ENCODE data around the gene WIF1. TPM values are rescaled to one million over a fixed set of nuclear protein-coding genes. Genes with fewer than 3 reads are reported as not detected.

Gene WIF1
- total RNA-seq, 4 donors from 2014 or later, result not detected

DNA sequence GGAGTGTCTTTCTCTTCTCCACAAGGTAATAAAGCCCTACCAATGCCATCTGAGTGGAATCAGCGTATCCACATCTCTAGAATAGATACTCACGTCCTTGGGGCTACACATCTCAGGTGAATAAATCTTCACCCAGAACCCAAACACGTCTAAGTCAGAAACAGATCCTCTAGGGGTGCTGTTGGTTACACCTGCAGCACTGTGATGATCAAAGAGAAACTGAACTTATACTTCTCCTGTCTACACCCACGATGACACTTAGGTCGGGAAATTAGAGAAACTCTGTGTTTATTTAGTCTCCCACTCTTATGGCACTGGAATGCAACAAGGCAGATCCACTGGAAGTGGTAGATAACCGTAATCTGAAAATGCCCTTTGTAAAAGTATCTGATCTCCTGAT is 46.2 kb downstream of the WIF1 start:
- peaks cover 9% of the 10 kb centered on the region for H3K27me3 ChIP-seq
- H3K4me1 ChIP-seq, result no peaks in the 10 kb centered on the region
- H3K9me3 ChIP-seq, result no peaks in the 10 kb centered on the region
- WGBS, 2 donors (ENCODE audit: low coverage in 1 of 2), result 55 to 68% methylated on average over 5 to 6 of the region's 6 CpGs
- no peak for TF ChIP-seq POLR2AphosphoS5 (IDR thresholded peaks at IDR 0.05)
- TF ChIP-seq POLR2A (IDR thresholded peaks at IDR 0.05), result no peak
- no peak for TF ChIP-seq EP300 (IDR thresholded peaks at IDR 0.05; ENCODE audit: low read depth)
- TF ChIP-seq CTCF (IDR thresholded peaks at IDR 0.05), result no peak
- no peak overlapping the region for H3K27ac ChIP-seq
- H3K4me3 ChIP-seq, result no peak overlapping the region
- no peak for DNase-seq
- H3K36me3 ChIP-seq, result no peaks in the 10 kb centered on the region
- in situ Hi-C loops (cut with MboI; ENCODE audit: low pct_ligation_motif_present in 1 of 4, low pct_unique_long_range_greater_than_20kb in 1 of 4, low sequenced_read_pairs in 3 of 4) (no loop called here), intact Hi-C loops (cut with DNase I; ENCODE audit: low total_unique reads) (no loop called here)

DNA sequence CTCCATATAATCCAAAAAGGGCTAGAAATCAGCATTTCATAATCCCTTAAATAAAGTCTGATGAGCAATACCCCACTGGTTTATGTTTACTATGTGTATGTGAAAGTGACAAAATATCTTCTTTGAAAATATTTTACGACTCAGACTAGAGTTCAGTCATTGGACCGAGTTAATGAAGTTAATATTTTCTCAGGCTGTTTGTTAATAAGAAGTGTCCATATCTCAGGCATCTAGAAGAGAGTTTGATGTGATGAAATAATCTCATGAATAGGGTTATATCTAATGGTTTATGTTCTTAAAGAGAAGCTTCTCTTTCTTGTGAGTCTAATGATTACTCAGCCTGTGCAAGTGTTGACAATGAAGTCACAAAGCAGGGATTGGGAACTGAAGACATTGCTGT is 51.8 kb downstream of the WIF1 start:
- Histone ChIP-seq H3K36me3 (no peaks in the 10 kb centered on the region), H3K27ac (no peak overlapping the region), H3K4me1 (no peaks in the 10 kb centered on the region), H3K27me3 (peaks cover 4% of the 10 kb centered on the region), H3K9me3 (no peaks in the 10 kb centered on the region), H3K4me3 (no peak overlapping the region)
- DNase-seq, result no peak
- intact Hi-C loops (cut with DNase I; ENCODE audit: low total_unique reads) (no loop called here), in situ Hi-C loops (cut with MboI; ENCODE audit: low pct_ligation_motif_present in 1 of 4, low pct_unique_long_range_greater_than_20kb in 1 of 4, low sequenced_read_pairs in 3 of 4) (no loop called here)
- no peak for TF ChIP-seq POLR2A (IDR thresholded peaks at IDR 0.05)
- TF ChIP-seq POLR2AphosphoS5 (IDR thresholded peaks at IDR 0.05), result no peak
- no peak for TF ChIP-seq EP300 (IDR thresholded peaks at IDR 0.05; ENCODE audit: low read depth)
- no peak for TF ChIP-seq CTCF (IDR thresholded peaks at IDR 0.05)
- 70 to 73% methylated on average over 2 of the region's 2 CpGs for WGBS, 2 donors (ENCODE audit: low coverage in 1 of 2)

- WGBS, 2 donors (ENCODE audit: low coverage in 1 of 2), result 81 to 83% methylated on average over 5 to 8 of the region's 8 CpGs
- Histone ChIP-seq H3K27me3 (no peaks in the 10 kb centered on the region), H3K27ac (no peak overlapping the region), H3K4me3 (no peak overlapping the region), H3K4me1 (no peaks in the 10 kb centered on the region), H3K36me3 (no peaks in the 10 kb centered on the region), H3K9me3 (no peaks in the 10 kb centered on the region)
- DNase-seq, result no peak
- in situ Hi-C loops (cut with MboI; ENCODE audit: low pct_ligation_motif_present in 1 of 4, low pct_unique_long_range_greater_than_20kb in 1 of 4, low sequenced_read_pairs in 3 of 4), result no loop called here
- intact Hi-C loops (cut with DNase I; ENCODE audit: low total_unique reads), result no loop called here
- no peak for TF ChIP-seq CTCF (IDR thresholded peaks at IDR 0.05)
- TF ChIP-seq POLR2A (IDR thresholded peaks at IDR 0.05), result no peak
- no peak for TF ChIP-seq POLR2AphosphoS5 (IDR thresholded peaks at IDR 0.05)
- TF ChIP-seq EP300 (IDR thresholded peaks at IDR 0.05; ENCODE audit: low read depth), result no peak
These were observed 53.7 kb downstream of the WIF1 start for GRCh38 chr12:65067383-65067782.

DNA sequence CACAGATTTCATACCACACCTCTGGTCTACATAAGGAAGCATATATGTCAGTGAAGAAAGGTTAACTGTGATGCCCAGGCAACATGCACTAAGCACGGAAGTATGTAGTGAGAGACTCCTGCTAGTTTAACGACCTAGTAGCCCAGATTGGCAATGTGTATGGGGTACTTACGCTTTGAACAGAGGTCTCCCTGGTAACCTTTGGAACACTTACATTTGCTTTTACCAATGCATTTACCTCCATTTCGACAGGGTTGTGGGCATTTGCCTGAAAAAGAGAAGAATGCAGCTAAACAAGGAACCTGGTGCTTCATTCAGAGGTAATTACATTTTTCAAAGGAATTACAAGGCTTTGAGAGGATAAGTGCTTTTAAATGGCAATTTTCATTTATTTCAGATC is 65.2 kb downstream of the WIF1 start:
- H3K9me3 ChIP-seq, result no peaks in the 10 kb centered on the region
- H3K27ac ChIP-seq, result no peak overlapping the region
- intact Hi-C loops (cut with DNase I; ENCODE audit: low total_unique reads) (no loop called here), in situ Hi-C loops (cut with MboI; ENCODE audit: low pct_ligation_motif_present in 1 of 4, low pct_unique_long_range_greater_than_20kb in 1 of 4, low sequenced_read_pairs in 3 of 4) (no loop called here)
- 69 to 80% methylated on average over 2 to 4 of the region's 4 CpGs for WGBS, 2 donors (ENCODE audit: low coverage in 1 of 2)
- no peaks in the 10 kb centered on the region for H3K36me3 ChIP-seq
- H3K4me3 ChIP-seq, result no peak overlapping the region
- DNase-seq, result no peak
- no peak for TF ChIP-seq EP300 (IDR thresholded peaks at IDR 0.05; ENCODE audit: low read depth)
- TF ChIP-seq POLR2AphosphoS5 (IDR thresholded peaks at IDR 0.05), result no peak
- no peak for TF ChIP-seq CTCF (IDR thresholded peaks at IDR 0.05)
- no peak for TF ChIP-seq POLR2A (IDR thresholded peaks at IDR 0.05)
- no peaks in the 10 kb centered on the region for H3K27me3 ChIP-seq
- no peaks in the 10 kb centered on the region for H3K4me1 ChIP-seq
